GM21381 (cell line): Measurements from ENCODE around the gene HS3ST3A1.

Experiments used
- ATAC-seq: cut with Tn5 transposase; IDR thresholded peaks from one replicate; pipeline ENCODE4 v1.9.1; 2021; ENCODE audit warnings: mild to moderate bottlenecking, moderate library complexity; ENCODE audit not compliant: unreplicated experiment

The HS3ST3A1 gene

GRCh38 chr17:13457783-13458182 is 143.9 kb downstream of the HS3ST3A1 start:
- ATAC-seq, result no peak
